GM18867 (cell line): ENCODE results near the gene RPL37.
"Not testable (repeated sequence)": the region's sequence is repeated elsewhere in the genome, so short reads cannot be mapped to it uniquely, and the experiment has no call there.

Experiments used
- ATAC-seq: cut with Tn5 transposase; IDR thresholded peaks from one replicate; pipeline ENCODE4 v1.9.1; 2021; ENCODE audit warnings: mild to moderate bottlenecking, moderate library complexity; ENCODE audit not compliant: unreplicated experiment

The RPL37 gene

DNA sequence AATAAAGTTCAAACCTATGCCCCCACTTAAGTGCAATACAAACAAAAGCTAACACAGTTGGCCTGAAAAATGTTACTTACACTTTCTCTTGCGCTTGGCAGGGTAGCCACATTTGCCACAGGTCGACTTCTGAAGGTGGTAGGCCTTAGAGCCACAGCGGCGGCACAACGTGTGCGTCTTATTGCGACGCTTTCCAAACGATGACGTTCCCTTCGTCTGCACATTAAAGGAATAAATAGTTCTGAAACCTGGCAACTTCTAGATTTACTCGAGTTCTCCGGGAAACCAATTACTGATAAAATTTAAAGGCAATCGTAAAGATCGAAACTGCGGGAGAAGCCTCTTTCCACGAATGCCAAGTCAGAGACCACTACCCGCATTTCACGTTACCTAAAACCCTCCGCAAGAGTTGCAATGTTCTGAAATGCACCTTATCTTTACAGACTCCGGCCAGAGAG lies 602 bp downstream of the RPL37 start:
- ATAC-seq, result no peak

DNA sequence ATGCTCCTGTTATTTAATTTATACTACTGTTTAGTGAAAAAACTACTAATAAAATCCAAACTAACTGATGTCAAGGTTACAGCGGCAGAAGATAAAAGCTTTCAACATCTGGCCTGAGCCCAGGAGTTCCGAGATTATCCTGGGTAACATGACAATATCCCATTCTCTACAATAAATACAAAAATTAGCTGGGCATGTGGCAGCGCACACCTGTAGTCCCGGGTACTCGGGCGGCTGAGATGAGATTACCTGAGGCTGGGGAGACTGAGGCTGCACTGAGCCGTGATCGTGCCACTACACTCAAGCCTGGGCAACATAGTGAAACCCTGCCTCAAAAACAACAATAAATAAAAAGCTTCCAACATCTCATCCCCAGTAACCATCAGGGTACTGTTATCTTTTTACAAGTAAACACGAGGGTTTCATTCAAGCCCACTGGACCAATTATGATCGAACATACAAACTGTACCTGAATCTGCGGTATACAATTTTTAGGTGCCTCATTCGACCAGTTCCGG lies 1.3 kb downstream of the RPL37 start:
- ATAC-seq, result no peak

DNA sequence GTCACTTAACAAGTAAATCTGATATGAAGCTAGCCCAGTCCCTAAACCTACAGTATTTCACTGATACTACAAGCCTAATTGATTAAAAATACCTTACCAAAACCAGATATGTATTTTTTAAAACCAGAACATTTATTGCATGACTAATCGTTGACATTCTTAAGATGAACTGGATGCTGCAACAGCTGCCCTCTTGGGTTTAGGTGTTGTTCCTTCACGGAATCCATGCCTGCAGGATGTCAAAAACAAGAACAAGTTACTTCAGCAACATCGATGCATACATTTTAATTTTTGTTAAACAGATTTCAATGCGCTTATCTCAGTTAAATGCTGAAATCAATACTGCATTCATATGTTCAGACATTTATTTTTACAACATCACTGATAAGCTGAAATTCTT lies 2.7 kb downstream of the RPL37 start:
- ATAC-seq, result no peak

DNA sequence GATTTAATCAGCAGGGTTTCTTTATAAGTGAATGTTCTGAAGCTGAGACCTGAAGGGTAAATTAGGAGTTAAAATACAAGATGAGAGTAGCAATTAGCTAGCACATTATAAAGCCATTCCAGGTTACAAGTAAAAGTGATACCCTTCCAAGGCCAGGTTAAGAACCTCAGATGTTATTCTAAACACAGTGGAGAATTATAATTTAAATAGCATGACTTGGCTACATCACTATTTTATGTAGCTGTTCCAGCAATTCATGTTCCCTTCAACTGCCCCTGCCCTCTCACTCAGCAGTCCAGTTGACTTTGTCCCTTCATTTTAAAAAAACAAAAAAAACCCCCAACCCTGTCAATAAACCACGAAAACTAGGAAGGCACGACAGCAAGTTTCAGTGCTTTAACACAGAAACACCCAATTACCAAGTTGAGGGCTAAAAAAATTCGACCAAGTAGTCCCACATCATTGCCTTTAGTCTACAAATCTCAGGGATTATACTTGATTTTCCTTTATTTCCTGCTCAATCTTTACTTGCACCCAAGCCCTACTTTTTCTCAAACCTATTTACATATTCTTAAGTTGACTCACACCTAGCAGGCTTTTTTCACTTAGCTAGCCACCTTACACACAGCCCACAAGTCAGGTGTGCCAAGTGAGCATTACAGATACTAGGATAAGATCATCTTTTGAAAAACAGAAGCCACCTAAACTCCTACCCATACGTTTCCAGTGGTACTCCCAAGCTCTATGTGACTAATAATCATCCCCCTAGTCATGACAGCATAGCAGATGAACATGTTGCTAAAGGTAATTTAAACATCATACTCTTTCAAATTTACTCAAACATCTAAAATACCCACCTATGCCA lies 3.4 kb downstream of the RPL37 start:
- no peak for ATAC-seq

DNA sequence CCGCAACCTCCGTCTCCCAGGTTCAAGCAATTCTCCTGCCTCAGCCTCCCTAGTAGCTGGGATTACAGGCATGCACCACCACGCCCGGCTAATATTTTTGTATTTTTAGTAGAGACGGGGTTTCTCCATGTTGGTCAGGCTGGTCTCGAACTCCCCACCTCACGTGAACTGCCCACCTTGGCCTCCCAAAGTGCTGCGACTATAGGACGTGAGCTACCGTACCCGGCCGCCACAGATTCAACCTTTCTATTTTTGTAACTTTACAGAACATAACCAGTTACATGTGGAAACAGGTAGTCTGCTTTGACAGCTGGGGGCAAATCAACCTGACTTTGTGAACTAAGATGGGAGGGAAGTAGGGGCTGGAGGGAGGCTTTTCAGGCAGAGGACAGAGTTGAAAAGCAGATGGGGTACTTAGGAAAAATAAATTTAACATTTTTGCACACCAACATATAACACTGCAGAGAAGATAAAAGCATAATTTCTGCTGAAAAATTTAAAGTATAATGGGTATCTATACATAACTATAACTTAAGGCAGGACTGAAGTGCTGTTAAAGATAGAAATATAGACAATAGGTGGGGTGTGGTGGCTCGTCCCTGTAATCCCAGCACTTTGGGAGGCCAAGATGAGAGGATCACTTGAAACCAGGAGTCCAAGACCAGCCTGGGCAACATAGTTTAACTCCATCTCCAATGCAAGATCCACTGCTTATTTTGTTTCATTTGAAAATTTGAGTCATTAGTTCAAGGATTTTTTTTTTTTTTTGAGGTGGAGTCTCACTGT lies 5.1 kb downstream of the RPL37 start:
- ATAC-seq, result no peak

DNA sequence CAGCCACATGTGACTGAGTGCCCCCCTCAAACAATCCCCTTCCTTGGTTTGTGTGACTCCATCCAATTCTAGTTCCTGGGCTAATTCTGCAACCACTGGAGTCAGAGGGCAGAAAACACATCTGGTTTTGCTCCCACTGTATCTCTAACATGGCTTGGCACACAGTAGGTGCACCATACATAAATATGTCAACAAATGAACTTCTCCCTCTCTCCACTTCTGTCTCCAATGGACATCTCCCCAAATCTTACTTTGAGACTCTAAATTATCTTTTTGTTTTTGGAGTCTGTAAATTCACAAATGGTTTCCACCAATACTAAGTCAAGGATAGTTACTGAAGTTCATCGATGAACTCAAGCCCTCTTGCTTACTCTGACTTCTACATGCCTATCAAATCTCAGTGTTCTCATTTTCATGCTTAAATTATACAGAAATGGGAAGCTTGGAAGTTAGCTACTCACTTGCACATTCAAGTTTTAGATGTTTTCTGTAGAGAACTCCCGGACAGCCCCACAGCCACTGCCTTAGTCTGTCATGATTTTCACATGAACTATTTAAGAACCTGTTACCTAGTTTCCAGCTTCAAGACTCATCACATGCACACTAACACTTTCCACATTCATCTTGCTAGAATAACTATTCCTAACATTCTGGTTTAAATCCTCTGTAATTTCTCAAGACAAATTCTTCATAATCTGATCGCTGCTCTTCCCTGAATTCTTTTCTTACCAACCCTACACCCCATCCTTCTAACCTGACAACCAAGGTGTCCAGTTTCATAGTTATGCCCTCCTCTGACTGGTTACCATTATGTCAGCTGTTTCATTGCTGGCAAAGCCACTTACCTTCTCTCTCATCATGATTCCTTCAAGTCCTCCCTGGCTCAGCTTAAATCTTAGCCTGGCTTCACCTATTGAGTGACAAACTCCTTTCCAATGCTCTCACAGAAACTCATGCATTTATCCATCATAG lies 6.0 kb downstream of the RPL37 start:
- no peak for ATAC-seq

DNA sequence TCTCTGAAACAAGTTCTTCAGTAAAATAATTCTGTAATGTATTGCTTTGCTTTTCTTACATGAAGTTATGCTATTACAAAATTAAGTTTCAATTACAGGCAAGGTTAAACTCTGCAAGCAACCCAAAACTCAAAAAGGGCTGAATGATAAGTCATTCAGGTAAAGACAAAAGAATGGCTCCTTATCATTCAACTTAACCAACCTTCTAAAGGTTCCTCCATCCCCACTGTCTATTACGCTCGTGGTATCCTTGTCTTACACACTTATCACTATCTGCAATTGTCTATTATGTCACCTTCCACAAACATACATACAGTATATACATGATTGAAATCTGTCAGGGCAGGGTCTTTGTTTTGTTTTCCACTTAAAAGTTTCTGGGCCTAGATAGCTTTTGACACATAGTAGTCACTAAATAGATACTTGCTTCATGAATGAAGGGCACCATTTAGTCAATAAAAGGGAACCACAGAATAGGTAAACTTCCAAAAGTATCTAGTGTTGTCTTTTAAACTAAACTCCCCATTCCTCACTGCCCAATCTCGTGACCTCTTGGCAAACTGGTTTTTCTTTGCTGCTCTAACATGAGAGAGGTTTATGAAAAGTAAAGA lies 6.9 kb downstream of the RPL37 start:
- no peak for ATAC-seq

DNA sequence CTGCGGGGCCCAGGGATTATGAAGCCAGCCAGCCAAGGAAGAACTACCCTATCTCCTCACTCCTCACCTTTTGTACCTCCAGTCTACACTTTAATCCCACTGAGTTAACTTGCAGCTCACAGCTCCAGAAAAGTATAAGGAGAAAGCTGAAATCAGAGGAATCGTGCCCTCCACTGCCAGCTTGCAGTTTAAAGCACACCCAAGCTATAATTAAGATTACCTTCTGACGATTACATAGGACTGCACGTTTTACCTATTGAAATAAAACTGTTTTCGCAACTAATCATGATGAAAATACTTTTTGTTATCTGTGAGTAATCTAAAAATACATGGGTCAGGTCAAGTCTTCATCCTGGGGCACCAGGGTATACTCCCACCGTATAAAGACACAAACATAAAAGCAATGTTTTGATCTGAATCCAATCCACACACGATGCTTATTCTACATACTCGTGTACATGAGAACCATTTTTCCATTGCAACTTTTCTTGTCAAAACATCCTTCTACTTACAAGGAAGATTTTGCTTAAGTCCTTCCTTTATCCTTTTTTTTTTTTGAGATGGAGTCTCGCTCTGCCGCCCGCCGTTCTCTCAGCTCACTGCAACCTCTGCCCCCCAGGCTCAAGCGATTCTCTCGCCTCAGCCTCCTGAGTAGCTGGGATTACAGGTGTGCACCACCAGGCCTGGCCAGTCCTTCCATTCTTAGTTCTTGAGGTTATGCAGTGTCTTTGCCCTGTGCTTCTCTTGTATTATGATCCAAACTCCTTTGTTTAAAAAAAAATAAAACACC lies 7.6 kb downstream of the RPL37 start:
- no peak for ATAC-seq

DNA sequence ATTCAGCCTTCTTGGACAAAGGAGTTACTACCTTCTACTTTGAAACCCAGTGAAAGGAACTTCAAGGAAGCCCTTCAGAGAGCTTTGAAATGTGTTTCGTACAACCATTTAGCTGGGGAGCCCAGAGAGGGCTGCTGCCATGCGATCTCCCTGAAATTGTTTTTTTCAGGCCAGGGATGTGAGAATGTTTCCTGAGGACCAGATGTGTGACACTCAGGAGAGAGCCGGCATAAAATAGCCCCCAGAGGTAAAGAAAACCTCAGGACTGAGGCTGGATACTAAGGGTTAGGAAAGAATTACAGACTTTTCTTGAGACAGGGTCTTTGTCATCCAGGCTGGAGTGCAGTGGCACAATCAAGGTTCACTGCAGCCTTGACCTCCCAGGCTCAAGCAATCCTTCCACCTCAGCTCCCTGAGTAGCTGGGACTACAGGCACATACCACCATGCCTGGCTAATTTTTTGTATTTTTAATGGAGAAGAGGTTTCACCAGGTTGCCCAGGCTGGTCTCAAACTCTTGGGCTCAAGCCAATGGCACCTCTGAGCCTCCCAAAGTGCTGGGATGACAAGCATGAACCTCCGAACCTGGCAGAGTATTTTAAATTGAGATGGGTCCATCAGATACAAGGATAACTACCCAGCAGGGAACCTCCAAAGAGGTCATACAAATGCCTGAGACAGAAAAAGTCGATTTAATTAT lies 8.4 kb downstream of the RPL37 start:
- no peak for ATAC-seq

DNA sequence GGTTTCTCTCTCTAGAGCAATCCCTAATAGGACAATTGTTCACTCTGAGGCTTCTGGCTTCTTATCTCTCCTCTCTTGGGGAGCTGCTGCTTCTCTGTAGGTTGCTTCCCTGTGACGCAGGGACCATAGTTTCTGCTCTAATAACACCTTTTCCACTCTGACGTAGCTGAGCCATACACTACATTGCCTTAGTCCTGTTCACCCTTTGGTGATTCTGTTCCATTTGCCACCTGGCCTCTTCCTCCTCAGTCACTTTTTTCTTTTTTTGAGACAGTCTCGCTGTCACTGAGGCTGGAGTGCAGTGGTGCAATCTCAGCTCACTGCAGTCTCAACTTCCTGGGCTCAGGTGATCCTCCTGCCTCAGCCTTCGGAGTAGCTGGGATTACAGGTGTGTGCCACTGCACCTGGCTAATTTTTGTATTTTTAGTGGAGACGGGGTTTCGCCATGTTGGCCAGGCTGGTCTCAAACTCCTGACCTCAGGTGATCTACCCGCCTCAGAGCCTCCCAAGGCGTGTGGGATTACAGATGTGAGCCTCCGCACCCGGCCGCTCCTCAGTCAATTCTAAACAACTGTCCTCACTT lies 9.5 kb downstream of the RPL37 start:
- not testable (repeated sequence) for ATAC-seq

DNA sequence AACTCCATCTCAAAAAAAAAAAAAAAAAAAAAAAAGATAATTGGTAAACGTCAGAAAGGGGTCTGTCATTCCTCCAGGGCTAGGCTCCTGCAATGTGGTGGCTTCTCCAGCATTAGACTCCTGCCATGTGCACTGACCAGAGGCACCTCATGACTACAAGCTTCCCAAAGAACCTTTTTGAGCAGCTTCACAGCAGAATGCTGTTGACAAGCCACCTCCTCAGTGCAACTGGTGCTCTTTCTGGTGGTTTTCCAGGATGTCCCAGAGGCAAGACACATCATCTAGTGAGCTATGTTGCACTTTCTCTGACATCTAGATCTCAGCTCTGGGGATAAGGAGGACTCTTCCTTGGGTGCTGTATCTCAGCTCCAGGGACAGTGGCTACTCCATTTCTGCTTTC lies 11.6 kb downstream of the RPL37 start:
- ATAC-seq, result no peak

DNA sequence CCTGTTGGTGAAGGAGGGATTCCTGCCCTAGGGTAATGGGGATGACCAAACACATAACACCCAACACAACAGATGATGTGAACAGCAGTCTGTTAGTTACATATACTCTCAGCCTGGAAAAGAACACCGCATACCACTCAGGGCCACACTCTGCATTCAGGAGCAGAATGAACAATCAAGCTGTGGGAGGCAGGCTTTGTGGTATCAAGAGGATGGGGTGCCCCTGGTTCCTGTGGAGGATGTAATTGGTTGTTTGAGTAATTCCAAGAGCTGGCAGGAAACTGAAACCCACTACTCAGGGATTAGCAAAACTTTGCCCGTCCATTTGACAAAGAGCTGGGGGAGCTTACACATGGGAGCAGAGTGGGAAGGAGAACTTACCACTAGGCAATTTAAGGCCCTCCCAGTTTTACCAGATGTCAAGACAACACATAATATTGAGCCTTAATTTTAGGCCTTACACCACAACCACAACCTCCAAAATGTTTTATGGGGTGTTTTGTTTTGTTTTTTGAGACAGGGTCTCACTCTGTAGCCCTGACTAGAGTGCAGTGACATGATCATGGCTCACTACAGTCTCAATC lies 21.2 kb downstream of the RPL37 start:
- no peak for ATAC-seq

DNA sequence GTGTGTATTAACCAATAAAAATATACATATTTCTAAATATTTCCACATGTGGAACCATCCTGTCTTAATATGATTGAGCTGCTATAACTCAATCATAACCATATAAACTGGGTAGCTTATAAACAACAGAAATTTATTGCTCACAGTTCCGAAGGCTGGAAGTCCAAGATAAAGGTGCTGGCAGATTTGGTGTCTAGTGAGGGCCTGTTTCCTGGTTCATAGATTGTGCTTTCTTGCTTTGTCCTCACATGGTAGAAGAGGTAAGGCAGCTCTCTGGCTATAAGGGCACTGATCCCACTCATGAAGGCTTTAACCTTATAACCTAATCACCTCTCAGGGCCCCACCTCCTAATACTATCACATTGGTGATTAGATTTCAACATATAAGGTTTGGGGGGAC lies 22.9 kb downstream of the RPL37 start:
- no peak for ATAC-seq

DNA sequence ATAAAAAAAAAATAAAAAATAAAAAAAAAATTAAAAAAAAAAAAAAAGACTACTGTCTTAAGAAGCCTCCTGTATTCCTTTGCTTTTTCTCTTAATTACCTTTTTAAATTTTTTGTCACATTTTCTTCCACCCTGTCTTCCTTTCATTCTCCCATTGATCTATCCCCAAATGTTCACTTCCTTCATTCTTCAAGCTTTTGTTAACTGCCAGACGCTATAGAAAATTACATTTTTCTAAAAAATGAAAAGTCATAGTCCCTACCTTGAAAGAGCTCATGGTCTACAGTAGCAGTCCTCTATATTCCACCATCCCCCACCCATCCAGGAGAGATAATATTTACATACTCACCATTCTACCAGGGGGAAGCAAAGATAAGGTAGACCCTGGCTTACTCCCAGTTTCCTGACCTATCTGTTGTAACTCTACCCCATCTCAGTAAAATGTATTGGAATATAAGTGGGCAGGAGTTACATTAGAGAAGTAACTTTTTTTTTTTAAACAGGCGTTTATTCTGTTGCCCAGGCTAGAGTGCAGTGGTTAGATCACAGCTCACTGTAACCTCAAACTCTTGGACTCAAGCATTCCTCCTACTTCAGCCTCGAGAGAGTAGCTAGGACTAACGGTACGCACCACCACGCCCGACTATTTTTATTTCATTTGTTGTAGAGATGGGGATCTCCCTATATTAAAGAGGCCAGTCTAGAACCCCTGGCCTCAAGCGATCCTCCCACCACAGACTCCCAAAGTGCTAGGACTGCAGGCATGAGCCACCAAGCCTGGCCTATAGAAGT lies 33.1 kb downstream of the RPL37 start:
- ATAC-seq, result no peak

DNA sequence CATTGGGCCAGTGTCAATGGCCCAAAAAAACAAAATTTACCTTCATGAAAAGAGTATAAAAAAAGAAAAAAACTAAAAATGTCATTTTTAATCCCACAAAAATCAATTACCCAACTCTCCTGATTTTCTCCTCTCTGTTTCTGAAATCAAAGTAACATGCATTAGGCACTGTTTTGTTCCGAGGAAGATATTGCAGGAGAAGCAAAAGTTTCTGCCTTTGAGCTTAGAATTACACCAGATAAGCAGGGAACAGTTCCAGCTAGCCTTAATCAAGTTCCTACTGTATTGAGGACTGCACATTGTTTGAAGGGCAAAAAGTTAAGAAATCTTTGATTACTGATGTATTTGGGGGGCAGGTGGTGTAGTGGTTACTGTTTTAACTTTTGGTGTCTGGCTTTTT lies 35.8 kb downstream of the RPL37 start:
- ATAC-seq, result no peak

DNA sequence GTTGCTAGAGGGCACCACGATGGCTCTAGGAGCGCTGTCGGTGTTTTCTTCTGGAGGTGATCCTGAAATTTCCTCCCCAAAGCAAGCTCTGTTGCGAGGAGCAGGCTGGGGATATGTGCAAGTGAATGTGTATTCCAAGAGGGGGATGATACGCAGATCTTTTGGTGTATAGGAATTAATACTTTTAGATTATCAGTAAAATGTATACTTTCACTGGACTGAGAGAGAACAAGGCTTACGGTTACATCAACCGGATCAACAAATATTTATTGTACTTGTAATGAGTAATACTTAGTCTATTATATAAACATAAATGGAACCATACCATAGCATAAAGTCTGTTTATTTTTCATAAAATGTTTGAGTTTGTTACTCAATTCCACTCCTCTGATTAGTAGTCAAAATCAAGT lies 36.2 kb downstream of the RPL37 start:
- no peak for ATAC-seq

DNA sequence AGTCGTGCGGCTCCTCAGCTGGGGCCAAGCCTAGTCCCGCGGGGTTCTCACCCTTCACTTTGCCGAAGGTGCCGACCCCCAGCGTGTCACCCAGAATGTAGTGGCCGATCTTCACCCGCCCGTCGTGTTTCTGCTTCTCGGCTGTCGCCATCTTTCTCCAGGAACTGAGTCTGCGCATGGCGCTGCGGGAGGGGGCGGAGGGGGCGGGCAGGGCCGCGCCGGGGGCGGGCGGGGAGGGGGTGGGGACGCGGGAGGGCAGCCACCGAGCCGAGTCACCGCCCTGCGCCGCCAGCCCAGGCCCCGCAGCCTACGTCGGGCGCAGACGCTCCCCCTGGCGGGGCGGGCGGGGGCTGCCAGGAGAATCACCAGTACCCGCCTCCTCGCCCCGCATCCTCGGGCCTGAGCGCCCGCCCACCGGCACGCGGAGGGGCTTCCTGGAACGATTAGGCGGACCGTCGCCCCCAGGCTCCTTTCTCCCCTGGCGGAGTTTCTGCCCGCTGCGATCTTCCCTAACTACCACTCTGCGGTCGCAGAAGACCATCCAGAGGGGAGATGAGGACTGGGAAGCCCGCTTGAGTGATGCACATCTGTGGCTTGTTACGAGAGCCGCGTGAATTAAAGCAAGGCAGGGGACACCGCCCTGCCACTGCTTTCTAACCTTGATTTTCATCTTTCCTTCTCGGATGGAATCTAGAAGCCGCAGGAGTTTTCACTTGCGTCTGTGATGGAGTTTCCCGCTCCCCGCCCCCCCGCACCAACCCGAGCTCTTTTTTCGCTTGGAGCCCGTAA lies 36.8 kb downstream of the RPL37 start, which contains the start of gene PRKAA1:
Gene PRKAA1 (minus strand): TSS at position 363 of the 789 bp plus-strand sequence. CDS start 185 bp downstream, at position 178.
- ATAC-seq, result peak; percentile 98
